Activated naive CD4-positive, alpha-beta T cell treated with anti-CD3 and anti-CD28 coated beads, Interleukin-2, amount 50 U/mL, for 72 hours (primary cell): ENCODE results near the gene CTDSPL. TPM values are rescaled to one million over a fixed set of nuclear protein-coding genes. Genes with fewer than 3 reads are reported as not detected.
A peak's percentile ranks its signal among the peaks of the same experiment; 100 is the strongest.

Experiments
- ATAC-seq, 2 donors: fragments of 150-1000 bp; cut with Tn5 transposase; 2 replicates each; pipeline ENCODE4 v1.10.0; 2021; ENCODE audit warnings: mild to moderate bottlenecking in 2 of 2, moderate library complexity in 2 of 2
- DNase-seq, 2 donors: peaks; one replicate each; pipeline ENCODE4 v3.0.0; 2021 to 2022; ENCODE audit warnings: low spot score in 2 of 2
- H3K27ac Mint-ChIP-seq, 2 donors: one replicate each; pipeline ENCODE4 v1.8.0; 2022; ENCODE audit warnings: mild to moderate bottlenecking in 2 of 2, mixed read lengths in 2 of 2
- H3K36me3 Mint-ChIP-seq, 2 donors: one replicate each; pipeline ENCODE4 v1.8.0; 2022; ENCODE audit warnings: mixed read lengths in 2 of 2
- H3K9me3 Mint-ChIP-seq, 2 donors: one replicate each; pipeline ENCODE4 v1.8.0; 2022; ENCODE audit warnings: mixed read lengths in 2 of 2
- total RNA-seq, 2 donors: library from RNA; stranded (reverse); gene quantifications; one replicate each; pipeline ENCODE4 v1.2.3, GENCODE V29; 2022

Gene CTDSPL
- total RNA-seq, 2 donors from 2014 or later = 2.1 to 7.0 TPM

DNA sequence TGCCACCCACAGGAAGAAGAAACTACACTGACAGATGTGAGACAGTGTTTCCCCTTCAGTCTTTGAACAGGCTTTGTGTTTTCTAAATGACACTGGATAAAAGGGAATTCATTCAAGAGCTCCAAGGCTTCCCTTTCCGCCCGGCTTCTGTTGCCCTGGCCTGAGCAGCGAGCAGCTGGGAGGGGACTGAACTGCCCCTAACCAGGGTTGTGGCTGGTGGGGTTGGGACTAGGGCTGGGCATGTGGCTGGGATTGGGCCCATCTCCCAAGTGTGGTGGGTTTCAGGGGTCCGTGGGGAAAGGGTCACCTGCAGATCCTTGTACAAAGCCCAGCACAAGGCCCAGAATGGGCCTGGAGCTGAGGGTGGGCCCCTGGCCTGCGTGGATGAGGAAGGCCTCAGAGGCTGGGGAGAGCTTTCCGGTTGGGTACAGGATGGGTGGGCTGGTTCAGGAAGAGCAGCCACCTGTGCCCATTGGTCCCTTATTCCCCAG is 139.3 kb downstream of the CTDSPL start:
- peak in 1 of 2 donors; percentile 50 for DNase-seq
- H3K27ac Mint-ChIP-seq = peak overlapping the region in 1 of 2 donors; percentile 51

GRCh38 chr3:38001456-38002081 is 139.9 kb downstream of the CTDSPL start:
- DNase-seq (no peak), ATAC-seq (no peak)
- Mint-ChIP-seq H3K9me3 (peaks cover 0 to 2% of the 10 kb centered on the region in 2 donors), H3K36me3 (peaks cover 4 to 6% of the 10 kb centered on the region in 2 donors), H3K27ac (no peak overlapping the region)

More for the DNA sequence above, 139.3 kb downstream of the CTDSPL start:
- Mint-ChIP-seq H3K36me3 (peaks cover 8 to 11% of the 10 kb centered on the region in 2 donors), H3K9me3 (peaks cover 0 to 3% of the 10 kb centered on the region in 2 donors)
- ATAC-seq = no peak

DNA sequence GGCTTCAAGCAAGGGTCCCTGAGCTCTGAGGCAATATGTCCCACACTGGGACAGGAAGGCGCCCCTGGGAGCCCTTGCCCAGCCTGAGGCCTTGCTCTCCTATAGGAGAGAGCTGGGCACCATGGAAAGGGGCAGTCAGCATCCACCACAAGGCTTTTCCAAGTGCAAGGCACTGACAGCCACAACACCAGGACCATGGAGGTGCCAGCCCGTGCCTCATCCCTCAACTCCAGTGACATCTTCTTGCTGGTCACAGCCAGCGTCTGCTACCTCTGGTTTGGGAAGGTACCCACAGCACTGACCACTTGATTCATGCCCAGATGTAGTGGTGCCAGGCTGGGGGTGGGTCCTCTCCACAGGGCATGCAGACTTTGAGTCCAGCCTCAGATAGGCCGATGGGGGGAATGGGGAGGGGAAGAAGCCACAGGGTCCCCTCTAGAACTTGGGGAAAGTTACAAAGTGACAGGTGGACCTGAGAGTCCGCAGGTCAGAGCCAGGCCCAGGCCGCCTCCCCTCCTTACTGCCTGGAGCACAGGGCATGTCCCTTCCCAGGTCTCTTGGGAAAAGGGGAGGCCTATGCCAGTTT is 140.7 kb downstream of the CTDSPL start:
- no peaks in the 10 kb centered on the region for H3K9me3 Mint-ChIP-seq
- H3K36me3 Mint-ChIP-seq = no peaks in the 10 kb centered on the region
- H3K27ac Mint-ChIP-seq = peak overlapping the region in 1 of 2 donors; percentile 7
- DNase-seq (no peak), ATAC-seq (no peak)

DNA sequence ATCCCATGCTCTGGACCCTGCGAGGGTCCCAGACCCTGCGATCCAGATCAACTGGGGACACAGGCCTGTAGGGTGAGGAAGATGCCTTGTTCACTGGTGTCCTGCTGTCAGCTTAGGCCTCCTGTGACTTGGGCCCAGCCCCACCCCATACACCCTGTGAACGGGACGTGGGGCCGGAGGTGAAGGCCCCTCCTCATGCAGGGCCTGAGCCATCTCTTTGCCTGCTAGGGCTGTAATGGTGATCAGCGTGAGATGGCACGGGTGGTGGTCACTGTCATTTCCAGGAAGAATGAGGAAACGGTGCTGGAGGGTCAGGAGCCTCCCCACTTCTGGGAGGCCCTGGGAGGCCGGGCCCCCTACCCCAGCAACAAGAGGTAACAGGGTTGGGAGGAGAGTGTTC is 141.3 kb downstream of the CTDSPL start:
- no peak for ATAC-seq
- Mint-ChIP-seq H3K27ac (peak overlapping the region in 1 of 2 donors; percentile 7), H3K9me3 (no peaks in the 10 kb centered on the region), H3K36me3 (no peaks in the 10 kb centered on the region)
- no peak for DNase-seq

GRCh38 chr3:38003371-38003816 is 141.7 kb downstream of the CTDSPL start:
- no peaks in the 10 kb centered on the region for H3K9me3 Mint-ChIP-seq
- peak in 1 of 2 donors; percentile 72 for DNase-seq
- H3K27ac Mint-ChIP-seq = peak overlapping the region in 1 of 2 donors; percentile 6
- peak; percentile 39 to 55 for ATAC-seq
- H3K36me3 Mint-ChIP-seq = no peaks in the 10 kb centered on the region

GRCh38 chr3:38003817-38004414 is 142.2 kb downstream of the CTDSPL start:
- ATAC-seq = no peak
- H3K27ac Mint-ChIP-seq = peak overlapping the region in 1 of 2 donors; percentile 2
- no peaks in the 10 kb centered on the region for H3K36me3 Mint-ChIP-seq
- H3K9me3 Mint-ChIP-seq = no peaks in the 10 kb centered on the region
- no peak for DNase-seq

DNA sequence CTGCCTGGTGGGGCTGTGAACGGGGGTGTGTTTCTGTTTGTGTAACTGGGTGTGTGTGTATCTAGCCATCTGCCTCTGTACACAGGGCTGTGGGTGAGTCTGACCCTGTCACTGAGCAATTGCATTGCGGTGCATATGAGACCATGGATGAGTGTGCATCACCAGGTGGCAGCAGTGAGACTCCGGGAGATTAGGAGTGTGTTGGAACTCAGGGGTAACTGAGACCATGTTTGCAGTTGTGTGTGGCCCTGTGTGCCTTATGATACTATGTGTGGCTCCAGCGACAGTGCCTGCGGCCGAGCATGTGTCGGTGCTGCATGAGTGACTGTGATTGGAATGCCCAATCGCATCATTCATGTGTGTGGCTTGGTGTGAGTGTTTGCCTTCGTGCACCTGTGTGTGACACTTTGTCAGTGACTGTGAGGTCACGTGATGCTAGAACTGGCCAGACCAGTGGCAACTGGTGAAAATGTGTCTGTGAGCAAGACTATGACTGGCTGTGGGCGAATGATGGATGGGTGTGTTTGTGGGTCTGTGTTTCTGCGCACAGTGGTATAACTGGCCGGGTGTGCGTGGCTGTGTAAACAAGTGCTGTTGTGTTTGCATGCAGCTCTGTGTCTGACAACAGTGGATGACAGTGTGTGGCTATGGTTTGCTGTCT is 142.9 kb downstream of the CTDSPL start:
- Mint-ChIP-seq H3K36me3 (no peaks in the 10 kb centered on the region), H3K9me3 (no peaks in the 10 kb centered on the region), H3K27ac (peak overlapping the region in 1 of 2 donors; percentile 2)
- no peak for DNase-seq
- ATAC-seq = peak; percentile 51 to 63

- ATAC-seq = no peak
- no peak for DNase-seq
- H3K27ac Mint-ChIP-seq = no peak overlapping the region
- H3K36me3 Mint-ChIP-seq = no peaks in the 10 kb centered on the region
- H3K9me3 Mint-ChIP-seq = no peaks in the 10 kb centered on the region
Observed at GRCh38 chr3:38005076-38006020, 143.7 kb downstream of the CTDSPL start.

GRCh38 chr3:38006031-38006430 is 144.4 kb downstream of the CTDSPL start:
- no peak for DNase-seq
- no peak overlapping the region for H3K27ac Mint-ChIP-seq
- no peaks in the 10 kb centered on the region for H3K9me3 Mint-ChIP-seq
- ATAC-seq = no peak
- H3K36me3 Mint-ChIP-seq = no peaks in the 10 kb centered on the region

GRCh38 chr3:38006445-38006995 is 144.8 kb downstream of the CTDSPL start:
- H3K9me3 Mint-ChIP-seq = no peaks in the 10 kb centered on the region
- DNase-seq (no peak), ATAC-seq (no peak)
- no peaks in the 10 kb centered on the region for H3K36me3 Mint-ChIP-seq
- H3K27ac Mint-ChIP-seq = no peak overlapping the region

- H3K27ac Mint-ChIP-seq = peak overlapping the region in 1 of 2 donors; percentile 79
- no peaks in the 10 kb centered on the region for H3K36me3 Mint-ChIP-seq
- no peaks in the 10 kb centered on the region for H3K9me3 Mint-ChIP-seq
- ATAC-seq (no peak), DNase-seq (no peak)
Observed at GRCh38 chr3:38007754-38008090, 146.0 kb downstream of the CTDSPL start.

DNA sequence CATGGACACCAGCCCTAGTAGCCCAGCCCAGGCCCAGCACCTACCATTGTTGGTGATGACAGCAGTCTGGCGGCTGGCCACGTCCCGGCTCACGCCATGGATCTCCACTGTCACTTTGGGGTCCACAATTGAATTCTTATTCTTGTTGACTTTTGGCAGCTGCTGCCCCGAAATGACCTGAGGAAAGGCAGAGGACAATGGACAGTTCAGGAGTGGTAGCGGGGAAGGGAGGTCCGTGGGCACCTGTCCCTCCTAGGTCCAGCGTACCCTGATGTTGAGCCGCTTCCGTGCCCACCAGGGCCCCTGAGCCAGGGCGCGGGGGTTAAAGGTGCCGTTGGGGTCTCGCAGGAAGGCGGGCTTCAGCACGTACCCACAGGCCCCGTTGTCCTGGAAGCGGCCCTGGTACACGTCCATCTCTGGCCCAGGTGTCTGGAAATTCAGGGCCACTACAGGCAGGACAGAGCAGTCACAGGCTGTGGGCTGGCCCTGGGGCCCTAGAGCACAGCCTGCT is 146.6 kb downstream of the CTDSPL start:
- ATAC-seq (no peak), DNase-seq (no peak)
- no peaks in the 10 kb centered on the region for H3K36me3 Mint-ChIP-seq
- H3K9me3 Mint-ChIP-seq = no peaks in the 10 kb centered on the region
- peak overlapping the region in 1 of 2 donors; percentile 79 for H3K27ac Mint-ChIP-seq

GRCh38 chr3:38008971-38009580 is 147.4 kb downstream of the CTDSPL start:
- H3K36me3 Mint-ChIP-seq = no peaks in the 10 kb centered on the region
- DNase-seq = no peak
- H3K9me3 Mint-ChIP-seq = no peaks in the 10 kb centered on the region
- no peak for ATAC-seq
- peak overlapping the region; percentile 79 to 93 for H3K27ac Mint-ChIP-seq

DNA sequence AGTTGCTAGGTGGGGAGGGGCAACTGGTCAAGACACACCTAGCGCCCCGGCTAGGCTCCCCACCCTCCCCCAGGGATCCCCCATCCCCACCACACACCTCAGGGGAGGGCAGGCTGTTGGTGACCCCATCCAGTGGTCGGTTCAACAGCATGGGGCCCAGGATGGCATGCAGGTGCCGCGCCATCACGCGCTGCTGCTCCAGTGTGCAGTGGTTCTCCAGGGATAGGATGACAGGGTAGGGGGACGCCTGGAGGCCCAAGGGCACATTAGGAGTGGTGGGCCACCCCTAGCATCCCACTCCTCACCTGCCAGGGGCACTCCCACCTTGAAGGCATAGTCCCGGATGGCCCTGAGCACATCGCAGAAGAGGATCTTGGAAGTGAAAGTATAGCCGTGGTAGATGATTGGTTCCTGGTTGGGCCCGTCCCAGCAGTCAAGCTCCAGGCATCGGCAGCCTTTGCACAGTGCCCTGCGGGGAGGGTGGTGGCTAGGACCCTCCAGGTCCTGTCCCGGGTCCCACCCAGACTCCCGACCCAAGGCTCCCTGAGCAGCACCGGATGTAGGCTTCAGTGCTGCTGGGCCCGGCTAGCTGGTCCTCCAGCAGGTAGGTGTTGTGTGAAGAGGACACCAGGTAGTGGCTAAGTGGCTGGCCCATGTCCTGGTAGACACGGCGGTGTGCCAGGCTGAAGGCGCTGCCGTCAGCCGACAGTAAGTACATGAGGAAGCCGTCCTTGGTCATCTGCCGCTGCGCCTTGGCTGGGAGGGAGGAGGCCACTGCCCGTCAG is 148.3 kb downstream of the CTDSPL start:
- Mint-ChIP-seq H3K36me3 (no peaks in the 10 kb centered on the region), H3K27ac (peak overlapping the region in 1 of 2 donors; percentile 79), H3K9me3 (no peaks in the 10 kb centered on the region)
- ATAC-seq = peak in 1 of 2 donors; percentile 5
- DNase-seq = no peak

GRCh38 chr3:38011111-38011510 is 149.4 kb downstream of the CTDSPL start:
- no peak for ATAC-seq
- H3K27ac Mint-ChIP-seq = peak overlapping the region in 1 of 2 donors; percentile 27
- no peak for DNase-seq
- no peaks in the 10 kb centered on the region for H3K9me3 Mint-ChIP-seq
- peaks cover 2 to 3% of the 10 kb centered on the region in 2 donors for H3K36me3 Mint-ChIP-seq
